GM19372 (cell line): Measurements from ENCODE around the gene YOD1.

ENCODE experiments used
- ATAC-seq: cut with Tn5 transposase; IDR thresholded peaks from one replicate; pipeline ENCODE4 v1.9.1; 2021; ENCODE audit warnings: mild to moderate bottlenecking, low read depth, moderate library complexity; ENCODE audit not compliant: unreplicated experiment

YOD1 gene

GRCh38 chr1:207073906-207074820 lies 23.2 kb upstream of the YOD1 start:
- no peak for ATAC-seq

GRCh38 chr1:207072233-207072632 lies 21.2 kb upstream of the YOD1 start:
- no peak for ATAC-seq

- ATAC-seq = no peak
Measured at GRCh38 chr1:207071426-207071825, 20.4 kb upstream of the YOD1 start.

GRCh38 chr1:207070811-207071210 lies 19.8 kb upstream of the YOD1 start:
- no peak for ATAC-seq

- ATAC-seq = no peak
Measured at GRCh38 chr1:207069858-207070506, 19.0 kb upstream of the YOD1 start.

- ATAC-seq = no peak
Measured at GRCh38 chr1:207069061-207069460, 18.1 kb upstream of the YOD1 start.

GRCh38 chr1:207067665-207068064 lies 16.7 kb upstream of the YOD1 start:
- no peak for ATAC-seq

- no peak for ATAC-seq
Measured at GRCh38 chr1:207067185-207067584, 16.2 kb upstream of the YOD1 start.

- no peak for ATAC-seq
Measured at GRCh38 chr1:207064561-207064960, 13.6 kb upstream of the YOD1 start.

GRCh38 chr1:207063014-207063413 lies 12.0 kb upstream of the YOD1 start:
- no peak for ATAC-seq

- no peak for ATAC-seq
Measured at GRCh38 chr1:207062058-207062457, 11.1 kb upstream of the YOD1 start.

- no peak for ATAC-seq
Measured at GRCh38 chr1:207060596-207060995, 9.6 kb upstream of the YOD1 start.

- no peak for ATAC-seq
Measured at GRCh38 chr1:207059881-207060280, 8.9 kb upstream of the YOD1 start.

GRCh38 chr1:207058878-207059867 lies 8.2 kb upstream of the YOD1 start:
- no peak for ATAC-seq

- no peak for ATAC-seq
Measured at GRCh38 chr1:207058252-207058651, 7.2 kb upstream of the YOD1 start.

- ATAC-seq = no peak
Measured at GRCh38 chr1:207056673-207057072, 5.7 kb upstream of the YOD1 start.

- ATAC-seq = no peak
Measured at GRCh38 chr1:207055386-207056001, 4.5 kb upstream of the YOD1 start.

GRCh38 chr1:207054491-207054890 lies 3.5 kb upstream of the YOD1 start:
- ATAC-seq = no peak

- ATAC-seq = peak; percentile 76
Measured at GRCh38 chr1:207052911-207053769, 2.1 kb upstream of the YOD1 start, which contains the start of gene PFKFB2. Gene PFKFB2 (plus strand): TSS chr1:207053275. CDS start chr1:207054718, 1,443 bp downstream.
